HepG2 (cell line): ENCODE data around the gene TSNAXIP1. TPM values are rescaled to one million over a fixed set of nuclear protein-coding genes. Genes with fewer than 3 reads are reported as not detected.

Experiments
- ADNP ChIP-seq: sonication (generic); formaldehyde crosslinking; IDR thresholded peaks from 2 replicates; pipeline ENCODE4 v1.4.0; 2020; ENCODE audit warnings: missing genetic modification reagents
- ATF5 ChIP-seq: sonication (generic); formaldehyde crosslinking; IDR thresholded peaks from 2 replicates; pipeline ENCODE4 v1.4.0; 2020; ENCODE audit warnings: mild to moderate bottlenecking, low read depth, missing genetic modification reagents
- CREBL2 ChIP-seq: sonication (generic); formaldehyde crosslinking; IDR thresholded peaks from 2 replicates; pipeline ENCODE4 v1.8.1; 2023; ENCODE audit warnings: missing genetic modification reagents, mild to moderate bottlenecking, borderline replicate concordance
- ETV6 ChIP-seq: sonication (generic); formaldehyde crosslinking; conservative IDR thresholded peaks from 2 replicates; pipeline ENCODE4 v1.4.0; 2020; ENCODE audit warnings: missing genetic modification reagents
- GZF1 ChIP-seq: sonication (generic); formaldehyde crosslinking; IDR thresholded peaks from 2 replicates; pipeline ENCODE4 v1.5.1; 2020; ENCODE audit warnings: mild to moderate bottlenecking, missing genetic modification reagents
- HDAC1 ChIP-seq: sonication (generic); formaldehyde crosslinking; IDR thresholded peaks from 2 replicates; pipeline ENCODE4 v1.5.1; 2020; ENCODE audit warnings: mild to moderate bottlenecking, missing genetic modification reagents
- MAFF ChIP-seq: IDR thresholded peaks from 2 replicates; pipeline ENCODE4 v1.6.1; 2011; ENCODE audit warnings: low read depth, low read length, improper control_type of control experiment
- MED1 ChIP-seq: sonication (generic); formaldehyde crosslinking; IDR thresholded peaks from 2 replicates; pipeline ENCODE4 v1.4.0; 2020; ENCODE audit warnings: missing genetic modification reagents
- RAD21 ChIP-seq: fragments of 450-650 bp; formaldehyde crosslinking; IDR thresholded peaks from 2 replicates; pipeline ENCODE4 v1.5.0; 2020; ENCODE audit warnings: mild to moderate bottlenecking
- REPIN1 ChIP-seq: sonication (generic); formaldehyde crosslinking; IDR thresholded peaks from 2 replicates; pipeline ENCODE4 v1.8.0; 2022; ENCODE audit warnings: missing genetic modification reagents, low read depth, mild to moderate bottlenecking, borderline replicate concordance
- SOX5 ChIP-seq: IDR thresholded peaks from 2 replicates; pipeline ENCODE4 v1.6.1; 2016; ENCODE audit warnings: borderline replicate concordance
- TIGD3 ChIP-seq: sonication (generic); formaldehyde crosslinking; IDR thresholded peaks from 2 replicates; pipeline ENCODE4 v1.5.1; 2020; ENCODE audit warnings: mild to moderate bottlenecking, missing genetic modification reagents, borderline replicate concordance
- ZFP36L2 ChIP-seq: sonication (generic); formaldehyde crosslinking; IDR thresholded peaks from 2 replicates; pipeline ENCODE4 v1.4.0; 2020; ENCODE audit warnings: missing genetic modification reagents
- ZNF143 ChIP-seq: sonication (generic); formaldehyde crosslinking; IDR thresholded peaks from 2 replicates; pipeline ENCODE4 v1.4.0; 2020; ENCODE audit warnings: missing genetic modification reagents
- ZNF33B ChIP-seq: sonication (generic); formaldehyde crosslinking; IDR thresholded peaks from 2 replicates; pipeline ENCODE4 v1.5.1; 2020; ENCODE audit warnings: mild to moderate bottlenecking, missing genetic modification reagents
- ZNF382 ChIP-seq: sonication (generic); formaldehyde crosslinking; IDR thresholded peaks from 2 replicates; pipeline ENCODE4 v1.5.0; 2020; ENCODE audit warnings: missing genetic modification reagents, mild to moderate bottlenecking, borderline replicate concordance
- ZNF468 ChIP-seq: sonication (generic); formaldehyde crosslinking; IDR thresholded peaks from 2 replicates; pipeline ENCODE4 v1.8.0; 2022; ENCODE audit warnings: mild to moderate bottlenecking, moderate library complexity, missing genetic modification reagents
- ZNF530 ChIP-seq: sonication (generic); formaldehyde crosslinking; IDR thresholded peaks from 2 replicates; pipeline ENCODE4 v1.5.0; 2020; ENCODE audit warnings: low read depth, mild to moderate bottlenecking, missing genetic modification reagents
- ZNF747 ChIP-seq: sonication (generic); formaldehyde crosslinking; IDR thresholded peaks from 2 replicates; pipeline ENCODE4 v1.8.1; 2023; ENCODE audit warnings: missing genetic modification reagents, mild to moderate bottlenecking, borderline replicate concordance
- polyA plus RNA-seq, 8 experiments: library from polyadenylated mRNA; depleted of rRNA in 3 of 8; stranded (reverse) in 7 of 8; unstranded in 1 of 8; fragments of >200 nt; fragmentation: Illumina TruSeq in 4 of 8; extraction: Trizol in 4 of 8; gene quantifications; 2 replicates each; pipeline versions ENCODE4 v1.2.1 to v1.2.3, GENCODE V29; 2011 to 2016; ENCODE audit warnings: low read depth in 4 of 8, missing spikeins in 1 of 8, mixed read lengths in 1 of 8; ENCODE audit not compliant: insufficient read depth in 1 of 8
- total RNA-seq, 5 experiments: library from RNA; depleted of rRNA; stranded (reverse); fragments of >200 nt; fragmentation: Illumina TruSeq; extraction: Trizol; gene quantifications; 2 replicates each; pipeline ENCODE4 v1.2.3, GENCODE V29; 2016; ENCODE audit warnings: low read depth in 1 of 5
- TF ChIP-seq, protein P1 (sequence below): fragments of 450-650 bp; IDR thresholded peaks from 2 replicates; pipeline ENCODE4 v1.6.1; 2017; ENCODE audit warnings: mild to moderate bottlenecking
- TF ChIP-seq, protein P2 (sequence below): sonication (generic); formaldehyde crosslinking; IDR thresholded peaks from 2 replicates; pipeline ENCODE4 v1.4.0; 2020; ENCODE audit warnings: missing genetic modification reagents
- TF ChIP-seq, protein P3 (sequence below): sonication (generic); formaldehyde crosslinking; IDR thresholded peaks from 2 replicates; pipeline ENCODE4 v1.4.0; 2020; ENCODE audit warnings: mild to moderate bottlenecking, missing genetic modification reagents, borderline replicate concordance
- TF ChIP-seq, protein P4 (sequence below): IDR thresholded peaks from 2 replicates; pipeline ENCODE4 v1.6.1; 2016; ENCODE audit warnings: missing genetic modification reagents, missing compliant biosample characterization

The TSNAXIP1 gene
- total and polyA plus RNA-seq, 2 of the 13 experiments (the other 11 are each of a cell fraction or from before 2014, with no cell fraction given) = 0.37 to 0.86 TPM

DNA sequence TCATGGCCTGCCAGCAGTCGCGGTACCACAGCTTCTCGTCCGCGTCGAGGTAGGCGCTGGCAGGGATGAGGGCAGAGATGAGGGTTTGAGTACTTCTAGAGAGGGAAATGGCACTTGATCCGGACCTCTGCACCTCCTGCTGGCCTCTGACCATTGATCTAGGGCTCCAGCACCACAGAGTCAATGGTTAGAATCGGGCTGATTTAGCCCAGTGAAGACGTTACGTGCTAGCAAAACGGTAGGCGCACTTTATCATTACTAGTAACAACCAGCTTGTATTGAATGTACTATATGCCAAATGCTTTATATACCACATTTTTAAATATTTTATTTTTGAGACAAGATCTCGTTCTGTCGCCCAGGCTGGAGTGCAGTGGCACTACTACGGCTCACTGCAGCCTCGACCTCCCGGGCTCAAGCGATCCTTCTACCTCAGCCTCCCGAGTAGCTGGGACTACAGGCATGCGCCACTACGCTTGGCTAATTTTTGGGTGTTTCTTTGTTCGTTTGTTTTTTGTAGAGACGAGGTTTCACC lies 526 bp downstream of the TSNAXIP1 start (continued):
- TF ChIP-seq TIGD3 (CRISPR knock-in tag) (no peak), REPIN1 (CRISPR knock-in tag) (0 out of 2 replicates have a peak, but pooled peaks have one; percentile 53), GZF1 (CRISPR knock-in tag) (no peak), ZNF33B (CRISPR knock-in tag) (no peak), RAD21 (CRISPR knock-in tag) (peak; percentile 37; the same call in 1 of the 2 replicates), HDAC1 (CRISPR knock-in tag) (peak; percentile 91), CREBL2 (no peak), MAFF (no peak), ZNF468 (CRISPR knock-in tag) (no peak), ETV6 (CRISPR knock-in tag) (no peak), ZFP36L2 (CRISPR knock-in tag) (no peak), ATF5 (no peak), ZNF143 (CRISPR knock-in tag) (no peak), ZNF530 (CRISPR knock-in tag) (no peak), MED1 (CRISPR knock-in tag) (no peak), SOX5 (CRISPR knock-in tag) (no peak), ADNP (no peak), ZNF382 (CRISPR knock-in tag) (no peak), ZNF747 (no peak)
- TF ChIP-seq, protein P1, sequence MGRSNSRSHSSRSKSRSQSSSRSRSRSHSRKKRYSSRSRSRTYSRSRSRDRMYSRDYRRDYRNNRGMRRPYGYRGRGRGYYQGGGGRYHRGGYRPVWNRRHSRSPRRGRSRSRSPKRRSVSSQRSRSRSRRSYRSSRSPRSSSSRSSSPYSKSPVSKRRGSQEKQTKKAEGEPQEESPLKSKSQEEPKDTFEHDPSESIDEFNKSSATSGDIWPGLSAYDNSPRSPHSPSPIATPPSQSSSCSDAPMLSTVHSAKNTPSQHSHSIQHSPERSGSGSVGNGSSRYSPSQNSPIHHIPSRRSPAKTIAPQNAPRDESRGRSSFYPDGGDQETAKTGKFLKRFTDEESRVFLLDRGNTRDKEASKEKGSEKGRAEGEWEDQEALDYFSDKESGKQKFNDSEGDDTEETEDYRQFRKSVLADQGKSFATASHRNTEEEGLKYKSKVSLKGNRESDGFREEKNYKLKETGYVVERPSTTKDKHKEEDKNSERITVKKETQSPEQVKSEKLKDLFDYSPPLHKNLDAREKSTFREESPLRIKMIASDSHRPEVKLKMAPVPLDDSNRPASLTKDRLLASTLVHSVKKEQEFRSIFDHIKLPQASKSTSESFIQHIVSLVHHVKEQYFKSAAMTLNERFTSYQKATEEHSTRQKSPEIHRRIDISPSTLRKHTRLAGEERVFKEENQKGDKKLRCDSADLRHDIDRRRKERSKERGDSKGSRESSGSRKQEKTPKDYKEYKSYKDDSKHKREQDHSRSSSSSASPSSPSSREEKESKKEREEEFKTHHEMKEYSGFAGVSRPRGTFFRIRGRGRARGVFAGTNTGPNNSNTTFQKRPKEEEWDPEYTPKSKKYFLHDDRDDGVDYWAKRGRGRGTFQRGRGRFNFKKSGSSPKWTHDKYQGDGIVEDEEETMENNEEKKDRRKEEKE = no peak
- TF ChIP-seq, protein P2, sequence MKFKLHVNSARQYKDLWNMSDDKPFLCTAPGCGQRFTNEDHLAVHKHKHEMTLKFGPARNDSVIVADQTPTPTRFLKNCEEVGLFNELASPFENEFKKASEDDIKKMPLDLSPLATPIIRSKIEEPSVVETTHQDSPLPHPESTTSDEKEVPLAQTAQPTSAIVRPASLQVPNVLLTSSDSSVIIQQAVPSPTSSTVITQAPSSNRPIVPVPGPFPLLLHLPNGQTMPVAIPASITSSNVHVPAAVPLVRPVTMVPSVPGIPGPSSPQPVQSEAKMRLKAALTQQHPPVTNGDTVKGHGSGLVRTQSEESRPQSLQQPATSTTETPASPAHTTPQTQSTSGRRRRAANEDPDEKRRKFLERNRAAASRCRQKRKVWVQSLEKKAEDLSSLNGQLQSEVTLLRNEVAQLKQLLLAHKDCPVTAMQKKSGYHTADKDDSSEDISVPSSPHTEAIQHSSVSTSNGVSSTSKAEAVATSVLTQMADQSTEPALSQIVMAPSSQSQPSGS (CRISPR knock-in tag) = no peak
- TF ChIP-seq, protein P3, sequence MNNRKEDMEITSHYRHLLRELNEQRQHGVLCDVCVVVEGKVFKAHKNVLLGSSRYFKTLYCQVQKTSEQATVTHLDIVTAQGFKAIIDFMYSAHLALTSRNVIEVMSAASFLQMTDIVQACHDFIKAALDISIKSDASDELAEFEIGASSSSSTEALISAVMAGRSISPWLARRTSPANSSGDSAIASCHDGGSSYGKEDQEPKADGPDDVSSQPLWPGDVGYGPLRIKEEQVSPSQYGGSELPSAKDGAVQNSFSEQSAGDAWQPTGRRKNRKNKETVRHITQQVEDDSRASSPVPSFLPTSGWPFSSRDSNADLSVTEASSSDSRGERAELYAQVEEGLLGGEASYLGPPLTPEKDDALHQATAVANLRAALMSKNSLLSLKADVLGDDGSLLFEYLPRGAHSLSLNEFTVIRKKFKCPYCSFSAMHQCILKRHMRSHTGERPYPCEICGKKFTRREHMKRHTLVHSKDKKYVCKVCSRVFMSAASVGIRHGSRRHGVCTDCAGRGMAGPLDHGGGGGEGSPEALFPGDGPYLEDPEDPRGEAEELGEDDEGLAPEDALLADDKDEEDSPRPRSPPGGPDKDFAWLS = no peak
- TF ChIP-seq, protein P4, sequence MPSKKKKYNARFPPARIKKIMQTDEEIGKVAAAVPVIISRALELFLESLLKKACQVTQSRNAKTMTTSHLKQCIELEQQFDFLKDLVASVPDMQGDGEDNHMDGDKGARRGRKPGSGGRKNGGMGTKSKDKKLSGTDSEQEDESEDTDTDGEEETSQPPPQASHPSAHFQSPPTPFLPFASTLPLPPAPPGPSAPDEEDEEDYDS (CRISPR knock-in tag) = no peak
